IMR-90 (cell line): ENCODE data around the gene TTLL8. TPM values are rescaled to one million over a fixed set of nuclear protein-coding genes. Genes with fewer than 3 reads are reported as not detected.

ENCODE experiments used
- ATAC-seq: fragments of 200-7000 bp; cut with Tn5 transposase; 2 replicates; pipeline ENCODE4 v1.9.1; 2020; ENCODE audit warnings: low read depth, mild to moderate bottlenecking, moderate library complexity
- BruUV-seq: library from RNA; stranded (reverse); fragments of 400-500 nt; replicated peaks from 2 replicates; lab custom pipeline; 2021; lab: Mats Ljungman, UMichigan
- CTCF ChIA-PET: fragments of 300-600 bp; formaldehyde crosslinking; extraction: SDS; loops from one replicate; lab custom pipeline; 2021; ENCODE audit warnings: antibody characterized with exemption; lab: Yijun Ruan, JAX
- POLR2A ChIA-PET: fragments of 300-600 bp; sonication (Branson Sonifier 250); formaldehyde crosslinking; loops from one replicate; lab custom pipeline; 2022; ENCODE audit warnings: antibody characterized with exemption; ENCODE audit not compliant: unreplicated experiment; lab: Charles Lee
- DNase-seq: peaks from one replicate; pipeline ENCODE4 v3.0.0; 2013
- H2AFZ ChIP-seq: replicated peaks from 2 replicates; pipeline ENCODE3; 2013; ENCODE audit warnings: low read length, mild to moderate bottlenecking; ENCODE audit not compliant: poor library complexity
- H2AK5ac ChIP-seq: 2 replicates; pipeline ENCODE4 v1.6.1; 2013; ENCODE audit warnings: low read depth, low read length, inconsistent platforms
- H2AK9ac ChIP-seq: replicated peaks from 2 replicates; pipeline ENCODE3; 2013; ENCODE audit warnings: mild to moderate bottlenecking, low read depth, low read length, moderate library complexity; ENCODE audit not compliant: poor library complexity
- H2BK120ac ChIP-seq: 2 replicates; pipeline ENCODE4 v1.6.1; 2013; ENCODE audit warnings: low read depth, low read length, inconsistent platforms
- H2BK15ac ChIP-seq: 3 replicates; pipeline ENCODE4 v1.6.1; 2013; ENCODE audit warnings: low read depth, low read length, inconsistent platforms
- H2BK20ac ChIP-seq: 2 replicates; pipeline ENCODE4 v1.6.1; 2013; ENCODE audit warnings: low read depth, mild to moderate bottlenecking, inconsistent platforms, low read length, moderate library complexity
- H2BK5ac ChIP-seq: 2 replicates; pipeline ENCODE4 v1.6.1; 2013; ENCODE audit warnings: mild to moderate bottlenecking, low read depth, low read length, inconsistent platforms; ENCODE audit not compliant: poor library complexity, severe bottlenecking
- H3K14ac ChIP-seq: replicated peaks from 2 replicates; pipeline ENCODE4 v1.6.1; 2013; ENCODE audit warnings: low read depth, low read length, inconsistent platforms
- H3K18ac ChIP-seq: 2 replicates; pipeline ENCODE4 v1.6.1; 2013; ENCODE audit warnings: low read depth, low read length, control low read depth
- H3K23ac ChIP-seq: 2 replicates; pipeline ENCODE4 v1.6.1; 2013; ENCODE audit warnings: low read depth, low read length, inconsistent platforms
- H3K27ac ChIP-seq: 2 replicates; pipeline ENCODE4 v1.5.1; 2013; ENCODE audit warnings: mild to moderate bottlenecking, control low read depth, low read length; ENCODE audit not compliant: insufficient read depth
- H3K27me3 ChIP-seq: 2 replicates; pipeline ENCODE4 v1.6.1; 2013; ENCODE audit warnings: low read length; ENCODE audit not compliant: control insufficient read depth, insufficient read depth
- H3K36me3 ChIP-seq: 2 replicates; pipeline ENCODE4 v1.6.1; 2013; ENCODE audit warnings: low read length, mixed read lengths; ENCODE audit not compliant: control insufficient read depth, insufficient read depth
- H3K4ac ChIP-seq: 2 replicates; pipeline ENCODE4 v1.6.1; 2013; ENCODE audit warnings: low read depth, low read length, inconsistent platforms
- H3K4me1 ChIP-seq: 2 replicates; pipeline ENCODE4 v1.6.1; 2013; ENCODE audit warnings: low read length, mixed read lengths; ENCODE audit not compliant: control insufficient read depth, insufficient read depth
- H3K4me2 ChIP-seq: 2 replicates; pipeline ENCODE4 v1.6.1; 2013; ENCODE audit warnings: low read depth, mild to moderate bottlenecking, control low read depth, low read length, moderate library complexity
- H3K4me3 ChIP-seq: 2 replicates; pipeline ENCODE4 v1.5.1; 2013; ENCODE audit warnings: low read depth, mild to moderate bottlenecking, control low read depth, low read length, moderate library complexity; ENCODE audit not compliant: insufficient read depth
- H3K56ac ChIP-seq: 2 replicates; pipeline ENCODE4 v1.6.1; 2013; ENCODE audit warnings: low read length, inconsistent platforms; ENCODE audit not compliant: insufficient read depth; ENCODE audit errors: extremely low read depth
- H3K79me1 ChIP-seq, 2 experiments: 2 replicates each; pipeline ENCODE4 v1.6.1; 2013; ENCODE audit warnings: low read length in 2 of 2, inconsistent platforms in 1 of 2, low read depth in 1 of 2
- H3K9ac ChIP-seq: 2 replicates; pipeline ENCODE4 v1.6.1; 2013; ENCODE audit warnings: low read depth, low read length, control low read depth
- H3K9me1 ChIP-seq: 2 replicates; pipeline ENCODE4 v1.6.1; 2013; ENCODE audit warnings: low read length, inconsistent platforms; ENCODE audit not compliant: insufficient read depth
- H3K9me3 ChIP-seq: 2 replicates; pipeline ENCODE4 v1.6.1; 2013; ENCODE audit warnings: low read length; ENCODE audit not compliant: control insufficient read depth, insufficient read depth
- H4K20me1 ChIP-seq: 2 replicates; pipeline ENCODE4 v1.6.1; 2013; ENCODE audit warnings: low read length, inconsistent platforms; ENCODE audit not compliant: insufficient read depth
- H4K5ac ChIP-seq: 2 replicates; pipeline ENCODE4 v1.6.1; 2013; ENCODE audit warnings: mild to moderate bottlenecking, low read depth, low read length, control low read depth
- H4K8ac ChIP-seq, 2 experiments: 2 replicates each; pipeline ENCODE4 v1.6.1; 2013; ENCODE audit warnings: low read depth in 2 of 2, low read length in 2 of 2, control low read depth in 1 of 2, inconsistent platforms in 1 of 2
- H4K91ac ChIP-seq: 2 replicates; pipeline ENCODE4 v1.6.1; 2013; ENCODE audit warnings: low read depth, low read length, inconsistent platforms; ENCODE audit not compliant: insufficient read depth
- CHD1 ChIP-seq: IDR thresholded peaks from 2 replicates; pipeline ENCODE4 v1.6.1; 2012; ENCODE audit warnings: low read depth, low read length, improper control_type of control experiment
- CTCF ChIP-seq: conservative IDR thresholded peaks from 2 replicates; pipeline ENCODE4 v1.5.1; 2012; ENCODE audit warnings: mild to moderate bottlenecking, low read depth, low read length, improper control_type of control experiment
- POLR2A ChIP-seq: IDR thresholded peaks from 2 replicates; pipeline ENCODE4 v1.6.1; 2012; ENCODE audit warnings: mild to moderate bottlenecking, low read depth, low read length
- RCOR1 ChIP-seq: IDR thresholded peaks from 2 replicates; pipeline ENCODE4 v1.6.1; 2012; ENCODE audit warnings: mild to moderate bottlenecking, low read length, improper control_type of control experiment; ENCODE audit not compliant: insufficient replicate concordance
- SMC3 ChIP-seq: fragments of 150-350 bp; IDR thresholded peaks from 2 replicates; pipeline ENCODE4 v1.6.1; 2016; ENCODE audit warnings: low read depth, mild to moderate bottlenecking, antibody characterized with exemption, low read length, moderate library complexity
- WGBS, 2 experiments: methylation state at CpG; one replicate each; pipeline versions ENCODE4 v1.1.5 to v1.1.7; 2013; ENCODE audit warnings: missing lambda C conversion rate in 2 of 2; ENCODE audit not compliant: insufficient read length in 1 of 2; ENCODE audit errors: extremely low coverage in 2 of 2; 5-methylcytosine and 5-hydroxymethylcytosine counted together
- dilution Hi-C: fragments of 300-500 bp; cut with HindIII; formaldehyde crosslinking; loops from one replicate; pipeline ENCODE4 v1.14.3; 2018; ENCODE audit warnings: low sequenced_read_pairs; ENCODE audit not compliant: unreplicated experiment
- in situ Hi-C: fragments of 300-500 bp; cut with MboI; formaldehyde crosslinking; loops from 3 replicates; pipeline ENCODE4 v1.14.3; 2019; ENCODE audit warnings: low sequenced_read_pairs, inconsistent platforms, mixed read lengths
- intact Hi-C: fragments of 100-400 bp; cut with micrococcal nuclease; formaldehyde crosslinking; loops from 2 replicates; pipeline ENCODE4 v1.10.0; 2022
- polyA plus RNA-seq, 3 experiments: library from polyadenylated mRNA; depleted of rRNA; stranded (reverse); fragments of >200 nt; gene quantifications; 2 replicates each; pipeline ENCODE4 v1.2.3, GENCODE V29; 2012; ENCODE audit warnings: low replicate concordance in 1 of 3
- total RNA-seq: library from RNA; depleted of rRNA; stranded (reverse); fragments of >200 nt; gene quantifications from 2 replicates; pipeline ENCODE4 v1.2.3, GENCODE V29; 2012

The TTLL8 gene
- total and polyA plus RNA-seq, 2 of the 4 experiments (the other 2 are of a cell fraction): not detected

DNA sequence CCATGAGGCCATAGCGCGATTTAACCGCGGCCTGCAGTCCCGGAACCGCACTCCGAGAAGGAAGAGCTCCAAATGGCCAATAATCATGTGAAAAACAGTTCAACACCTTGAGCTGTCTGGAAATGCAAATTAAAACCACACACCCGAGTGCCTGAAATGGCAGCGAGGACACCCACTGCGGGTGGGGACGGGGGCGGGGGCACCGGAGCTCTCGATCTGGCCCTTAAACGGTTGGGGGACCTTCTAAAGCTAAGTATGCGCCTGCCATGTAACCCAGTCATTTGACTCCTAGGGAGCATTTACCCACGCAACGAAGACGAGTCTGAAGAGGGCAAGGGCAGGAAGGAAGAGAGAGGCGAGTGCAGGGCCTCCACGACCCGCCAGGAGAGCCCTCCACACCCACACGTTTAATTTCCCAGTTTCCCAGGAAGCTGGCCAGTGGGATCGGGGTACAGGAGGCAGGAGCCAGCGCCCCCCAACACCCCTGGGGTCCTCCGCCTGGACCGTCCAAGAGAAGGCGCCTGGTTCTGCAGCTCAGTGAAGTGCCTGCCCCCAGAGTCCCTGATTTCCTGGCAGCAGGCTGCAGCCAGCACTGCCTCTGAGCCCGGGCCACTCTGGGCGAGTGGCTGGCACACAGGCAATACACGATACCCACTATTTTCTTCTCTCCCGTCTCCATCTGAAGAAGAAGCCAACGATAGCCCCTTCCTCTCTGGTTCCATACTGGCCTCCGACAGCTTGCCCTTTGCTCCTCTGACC is 1.7 kb downstream of the TTLL8 start:
- no peak overlapping the region for H4K91ac ChIP-seq
- 77% methylated on average over 9 of the region's 34 CpGs; no CpG with 5 or more reads in 1 of the 2 experiments for WGBS, 2 experiments
- no peak overlapping the region for H3K9ac ChIP-seq
- intact Hi-C loops (no loop called here), in situ Hi-C loops (no loop called here), dilution Hi-C loops (no loop called here)
- H3K4me3 ChIP-seq: no peak overlapping the region
- H3K4me2 ChIP-seq: no peak overlapping the region
- H3K79me1 ChIP-seq: no peaks in the 10 kb centered on the region
- H2BK15ac ChIP-seq: no peak overlapping the region
- H3K56ac ChIP-seq: no peak overlapping the region
- H2AK9ac ChIP-seq: no peak overlapping the region
- H3K27ac ChIP-seq: no peak overlapping the region
- no TSS peak for BruUV-seq
- ATAC-seq (no peak), DNase-seq (no peak)
- no peak overlapping the region for H3K14ac ChIP-seq
- H3K4me1 ChIP-seq: peaks cover 6% of the 10 kb centered on the region; the same call in 1 of the 2 replicates
- no peak overlapping the region for H3K18ac ChIP-seq
- H2AFZ ChIP-seq: no peak overlapping the region
- H3K4ac ChIP-seq: no peak overlapping the region
- CTCF ChIA-PET: no interaction called here
- POLR2A ChIA-PET: no interaction called here
- H3K9me3 ChIP-seq: peaks cover 16% of the 10 kb centered on the region
- no peak overlapping the region for H4K8ac ChIP-seq
- no peak overlapping the region for H4K5ac ChIP-seq
- no peak overlapping the region for H3K23ac ChIP-seq
- H2BK5ac ChIP-seq: no peak overlapping the region
- no peak overlapping the region for H2BK120ac ChIP-seq
- TF ChIP-seq CTCF: no peak
- no peak for TF ChIP-seq SMC3
- TF ChIP-seq POLR2A: no peak
- no peak for TF ChIP-seq CHD1
- TF ChIP-seq RCOR1: no peak
- no peaks in the 10 kb centered on the region for H3K36me3 ChIP-seq
- H2AK5ac ChIP-seq: no peak overlapping the region
- H2BK20ac ChIP-seq: no peak overlapping the region
- peaks cover 38% of the 10 kb centered on the region for H3K27me3 ChIP-seq
- no peaks in the 10 kb centered on the region for H4K20me1 ChIP-seq
- H3K9me1 ChIP-seq: no peaks in the 10 kb centered on the region
